Stimulated activated naive CD8-positive, alpha-beta T cell treated with anti-CD3 and anti-CD28 coated beads, Interleukin-15, amount 100 ng/mL, for 72 hours (primary cell): ENCODE results near the gene MME.
"Not testable (repeated sequence)": the region's sequence is repeated elsewhere in the genome, so short reads cannot be mapped to it uniquely, and the experiment has no call there.

Experiments used
- ATAC-seq: fragments of 150-1000 bp; cut with Tn5 transposase; 2 replicates; pipeline ENCODE4 v1.10.0; 2021; ENCODE audit warnings: mild to moderate bottlenecking, moderate library complexity
- DNase-seq, 2 donors: peaks; one replicate each; pipeline ENCODE4 v3.0.0; 2021 to 2022
- H3K27ac Mint-ChIP-seq, 2 donors: one replicate each; pipeline ENCODE4 v1.8.0; 2022; ENCODE audit warnings: mild to moderate bottlenecking in 2 of 2, mixed read lengths in 2 of 2, moderate library complexity in 2 of 2
- H3K27me3 Mint-ChIP-seq: one replicate; pipeline ENCODE4 v1.8.0; 2022; ENCODE audit warnings: mixed read lengths
- H3K4me1 Mint-ChIP-seq: one replicate; pipeline ENCODE4 v1.8.0; 2022; ENCODE audit warnings: mild to moderate bottlenecking, mixed read lengths
- H3K4me3 Mint-ChIP-seq, 2 donors: one replicate each; pipeline ENCODE4 v1.8.0; 2022; ENCODE audit warnings: mild to moderate bottlenecking in 2 of 2, mixed read lengths in 2 of 2, moderate library complexity in 1 of 2
- H3K9me3 Mint-ChIP-seq, 2 donors: one replicate each; pipeline ENCODE4 v1.8.0; 2022; ENCODE audit warnings: mixed read lengths in 2 of 2

The MME gene

GRCh38 chr3:155103686-155104085, 23.6 kb downstream of the MME start:
- H3K27me3 Mint-ChIP-seq = no peaks in the 10 kb centered on the region
- H3K27ac Mint-ChIP-seq = no peak overlapping the region
- no peak overlapping the region for H3K4me3 Mint-ChIP-seq
- H3K9me3 Mint-ChIP-seq = peaks cover 0 to 9% of the 10 kb centered on the region in 2 donors
- H3K4me1 Mint-ChIP-seq = no peaks in the 10 kb centered on the region
- ATAC-seq (no peak), DNase-seq (no peak)

- DNase-seq (no peak), ATAC-seq (no peak)
- Mint-ChIP-seq H3K27ac (no peak overlapping the region), H3K27me3 (no peaks in the 10 kb centered on the region), H3K4me1 (no peaks in the 10 kb centered on the region), H3K9me3 (peaks cover 0 to 7% of the 10 kb centered on the region in 2 donors), H3K4me3 (no peak overlapping the region)
Observed at GRCh38 chr3:155106119-155106518, 26.0 kb downstream of the MME start.

GRCh38 chr3:155110022-155110421, 29.9 kb downstream of the MME start:
- no peak overlapping the region for H3K27ac Mint-ChIP-seq
- H3K27me3 Mint-ChIP-seq = no peaks in the 10 kb centered on the region
- H3K4me3 Mint-ChIP-seq = no peak overlapping the region

GRCh38 chr3:155110996-155111901, 31.1 kb downstream of the MME start:
- DNase-seq (no peak), ATAC-seq (no peak)
- no peak overlapping the region for H3K4me3 Mint-ChIP-seq
- no peaks in the 10 kb centered on the region for H3K27me3 Mint-ChIP-seq
- no peaks in the 10 kb centered on the region for H3K4me1 Mint-ChIP-seq
- peaks cover 0 to 7% of the 10 kb centered on the region in 2 donors for H3K9me3 Mint-ChIP-seq
- no peak overlapping the region for H3K27ac Mint-ChIP-seq

More at GRCh38 chr3:155110022-155110421, 29.9 kb downstream of the MME start:
- Mint-ChIP-seq H3K9me3 (peaks cover 0 to 7% of the 10 kb centered on the region in 2 donors), H3K4me1 (no peaks in the 10 kb centered on the region)
- DNase-seq (no peak), ATAC-seq (no peak)

GRCh38 chr3:155111971-155112370, 31.9 kb downstream of the MME start:
- DNase-seq (no peak), ATAC-seq (no peak)
- Mint-ChIP-seq H3K27ac (no peak overlapping the region), H3K9me3 (peaks cover 0 to 7% of the 10 kb centered on the region in 2 donors), H3K4me3 (no peak overlapping the region), H3K4me1 (no peaks in the 10 kb centered on the region), H3K27me3 (no peaks in the 10 kb centered on the region)

GRCh38 chr3:155112661-155113389, 32.7 kb downstream of the MME start:
- ATAC-seq (no peak), DNase-seq (no peak)
- Mint-ChIP-seq H3K4me3 (no peak overlapping the region), H3K27ac (no peak overlapping the region), H3K27me3 (no peaks in the 10 kb centered on the region), H3K4me1 (no peaks in the 10 kb centered on the region), H3K9me3 (peaks cover 0 to 7% of the 10 kb centered on the region in 2 donors)

GRCh38 chr3:155124745-155125144, 44.6 kb downstream of the MME start:
- ATAC-seq, H3K9me3 Mint-ChIP-seq, H3K4me3 Mint-ChIP-seq, H3K27ac Mint-ChIP-seq, H3K27me3 Mint-ChIP-seq, H3K4me1 Mint-ChIP-seq: not testable (repeated sequence)
- DNase-seq = peak in 1 of 2 donors; percentile 31

GRCh38 chr3:155129396-155129795, 49.3 kb downstream of the MME start:
- Mint-ChIP-seq H3K4me1 (no peaks in the 10 kb centered on the region), H3K27ac (no peak overlapping the region)

GRCh38 chr3:155130001-155130400, 49.9 kb downstream of the MME start:
- DNase-seq = no peak
- no peaks in the 10 kb centered on the region for H3K27me3 Mint-ChIP-seq
- no peaks in the 10 kb centered on the region for H3K4me1 Mint-ChIP-seq
- no peak overlapping the region for H3K4me3 Mint-ChIP-seq
- no peak for ATAC-seq
- peak overlapping the region in 1 of 2 donors; percentile 64 for H3K27ac Mint-ChIP-seq
- peaks cover 4% of the 10 kb centered on the region in 2 donors for H3K9me3 Mint-ChIP-seq

More at GRCh38 chr3:155129396-155129795, 49.3 kb downstream of the MME start:
- DNase-seq = no peak
- no peaks in the 10 kb centered on the region for H3K27me3 Mint-ChIP-seq
- no peak overlapping the region for H3K4me3 Mint-ChIP-seq
- no peak for ATAC-seq
- H3K9me3 Mint-ChIP-seq = peaks cover 3 to 4% of the 10 kb centered on the region in 2 donors

GRCh38 chr3:155131104-155131503, 51.0 kb downstream of the MME start:
- no peak for DNase-seq
- Mint-ChIP-seq H3K27me3 (no peaks in the 10 kb centered on the region), H3K9me3 (peaks cover 4% of the 10 kb centered on the region in 2 donors), H3K27ac (no peak overlapping the region), H3K4me1 (no peaks in the 10 kb centered on the region), H3K4me3 (no peak overlapping the region)
- no peak for ATAC-seq

GRCh38 chr3:155134311-155134710, 54.2 kb downstream of the MME start:
- H3K27ac Mint-ChIP-seq, H3K4me1 Mint-ChIP-seq, H3K9me3 Mint-ChIP-seq, ATAC-seq, DNase-seq, H3K27me3 Mint-ChIP-seq, H3K4me3 Mint-ChIP-seq: not testable (repeated sequence)

GRCh38 chr3:155135003-155135402, 54.9 kb downstream of the MME start:
- Mint-ChIP-seq H3K9me3 (peaks cover 4% of the 10 kb centered on the region in 2 donors), H3K4me3 (no peak overlapping the region), H3K27me3 (no peaks in the 10 kb centered on the region), H3K4me1 (no peaks in the 10 kb centered on the region), H3K27ac (no peak overlapping the region)
- DNase-seq = no peak
- ATAC-seq = no peak

- DNase-seq (no peak), ATAC-seq (no peak)
- Mint-ChIP-seq H3K27ac (no peak overlapping the region), H3K4me3 (no peak overlapping the region), H3K27me3 (no peaks in the 10 kb centered on the region), H3K4me1 (no peaks in the 10 kb centered on the region), H3K9me3 (peaks cover 4% of the 10 kb centered on the region in 2 donors)
Observed at GRCh38 chr3:155138677-155139076, 58.6 kb downstream of the MME start.

- Mint-ChIP-seq H3K4me1 (no peaks in the 10 kb centered on the region), H3K4me3 (no peak overlapping the region), H3K9me3 (no peaks in the 10 kb centered on the region), H3K27ac (no peak overlapping the region), H3K27me3 (no peaks in the 10 kb centered on the region)
- ATAC-seq = no peak
- DNase-seq = no peak
Observed at GRCh38 chr3:155147588-155147987, 67.5 kb downstream of the MME start.

GRCh38 chr3:155149494-155149893, 69.4 kb downstream of the MME start:
- no peak overlapping the region for H3K4me3 Mint-ChIP-seq
- no peaks in the 10 kb centered on the region for H3K9me3 Mint-ChIP-seq
- H3K27ac Mint-ChIP-seq = no peak overlapping the region
- H3K27me3 Mint-ChIP-seq = no peaks in the 10 kb centered on the region
- no peaks in the 10 kb centered on the region for H3K4me1 Mint-ChIP-seq
- ATAC-seq = no peak
- DNase-seq = no peak
